ENCODE results near the gene FKBP15.

FKBP15 gene

GRCh38 chr9:113215132-113215531 lies 5.9 kb downstream of the FKBP15 start:
- Histone ChIP-seq H3K36me3 (peaks cover 7 to 30% (median 12%) of the 10 kb centered on the region in 3 donors), H3K4me1 (peaks cover 0 to 18% (median 11%) of the 10 kb centered on the region in 4 donors), H3K27ac (no peak overlapping the region), H3K9me3 (no peaks in the 10 kb centered on the region), H3K27me3 (no peaks in the 10 kb centered on the region), H3K4me3 (no peak overlapping the region)
- intact Hi-C loops (cut with DNase I; ENCODE audit: low total_unique reads): no loop called here
- DNase-seq: no peak
- TF ChIP-seq CTCF (IDR thresholded peaks at IDR 0.05): no peak

- H3K4me3 ChIP-seq: no peak overlapping the region
- intact Hi-C loops (cut with DNase I; ENCODE audit: low total_unique reads): no loop called here
- no peak overlapping the region for H3K27ac ChIP-seq
- no peaks in the 10 kb centered on the region for H3K4me1 ChIP-seq
- TF ChIP-seq CTCF (IDR thresholded peaks at IDR 0.05): no peak
- H3K9me3 ChIP-seq: no peaks in the 10 kb centered on the region
- peaks cover 35 to 74% (median 42%) of the 10 kb centered on the region in 3 donors for H3K36me3 ChIP-seq
- no peak for DNase-seq
- H3K27me3 ChIP-seq: no peaks in the 10 kb centered on the region
These were observed 10.3 kb downstream of the FKBP15 start for GRCh38 chr9:113210815-113211214.

- intact Hi-C loops (cut with DNase I; ENCODE audit: low total_unique reads): no loop called here
- Histone ChIP-seq H3K9me3 (no peaks in the 10 kb centered on the region), H3K27me3 (no peaks in the 10 kb centered on the region), H3K4me3 (no peak overlapping the region), H3K36me3 (peaks cover 53 to 90% (median 78%) of the 10 kb centered on the region in 3 donors), H3K4me1 (no peaks in the 10 kb centered on the region), H3K27ac (no peak overlapping the region)
- no peak for DNase-seq
- no peak for TF ChIP-seq CTCF (IDR thresholded peaks at IDR 0.05)
These were observed 15.2 kb downstream of the FKBP15 start for GRCh38 chr9:113205861-113206260.

- intact Hi-C loops (cut with DNase I; ENCODE audit: low total_unique reads): no loop called here
- H3K27ac ChIP-seq: no peak overlapping the region
- no peak for TF ChIP-seq CTCF (IDR thresholded peaks at IDR 0.05)
- DNase-seq: no peak
- H3K4me3 ChIP-seq: no peak overlapping the region
- no peaks in the 10 kb centered on the region for H3K27me3 ChIP-seq
- H3K4me1 ChIP-seq: no peaks in the 10 kb centered on the region
- peaks cover 49 to 88% (median 78%) of the 10 kb centered on the region in 3 donors for H3K36me3 ChIP-seq
- H3K9me3 ChIP-seq: no peaks in the 10 kb centered on the region
These were observed 15.6 kb downstream of the FKBP15 start for GRCh38 chr9:113205432-113205831.

- intact Hi-C loops (cut with DNase I; ENCODE audit: low total_unique reads): no loop called here
- Histone ChIP-seq H3K4me3 (no peak overlapping the region), H3K9me3 (no peaks in the 10 kb centered on the region), H3K36me3 (peaks cover 59 to 91% (median 90%) of the 10 kb centered on the region in 3 donors), H3K27ac (no peak overlapping the region), H3K27me3 (no peaks in the 10 kb centered on the region), H3K4me1 (no peaks in the 10 kb centered on the region)
- DNase-seq: no peak
- no peak for TF ChIP-seq CTCF (IDR thresholded peaks at IDR 0.05)
These were observed 21.3 kb downstream of the FKBP15 start for GRCh38 chr9:113199683-113200329.
